IMR-90 (cell line): ENCODE measurements around the gene DGKD. TPM values are rescaled to one million over a fixed set of nuclear protein-coding genes. Genes with fewer than 3 reads are reported as not detected.

Experiments used
- ATAC-seq: fragments of 200-7000 bp; cut with Tn5 transposase; 2 replicates; pipeline ENCODE4 v1.9.1; 2020; ENCODE audit warnings: low read depth, mild to moderate bottlenecking, moderate library complexity
- BruUV-seq: library from RNA; stranded (reverse); fragments of 400-500 nt; replicated peaks from 2 replicates; lab custom pipeline; 2021; lab: Mats Ljungman, UMichigan
- CTCF ChIA-PET: fragments of 300-600 bp; formaldehyde crosslinking; extraction: SDS; loops from one replicate; lab custom pipeline; 2021; ENCODE audit warnings: antibody characterized with exemption; lab: Yijun Ruan, JAX
- POLR2A ChIA-PET: fragments of 300-600 bp; sonication (Branson Sonifier 250); formaldehyde crosslinking; loops from one replicate; lab custom pipeline; 2022; ENCODE audit warnings: antibody characterized with exemption; ENCODE audit not compliant: unreplicated experiment; lab: Charles Lee
- DNase-seq: peaks from one replicate; pipeline ENCODE4 v3.0.0; 2013
- H2AFZ ChIP-seq: replicated peaks from 2 replicates; pipeline ENCODE3; 2013; ENCODE audit warnings: low read length, mild to moderate bottlenecking; ENCODE audit not compliant: poor library complexity
- H2AK5ac ChIP-seq: 2 replicates; pipeline ENCODE4 v1.6.1; 2013; ENCODE audit warnings: low read depth, low read length, inconsistent platforms
- H2AK9ac ChIP-seq: replicated peaks from 2 replicates; pipeline ENCODE3; 2013; ENCODE audit warnings: mild to moderate bottlenecking, low read depth, low read length, moderate library complexity; ENCODE audit not compliant: poor library complexity
- H2BK120ac ChIP-seq: 2 replicates; pipeline ENCODE4 v1.6.1; 2013; ENCODE audit warnings: low read depth, low read length, inconsistent platforms
- H2BK15ac ChIP-seq: 3 replicates; pipeline ENCODE4 v1.6.1; 2013; ENCODE audit warnings: low read depth, low read length, inconsistent platforms
- H2BK20ac ChIP-seq: 2 replicates; pipeline ENCODE4 v1.6.1; 2013; ENCODE audit warnings: low read depth, mild to moderate bottlenecking, inconsistent platforms, low read length, moderate library complexity
- H2BK5ac ChIP-seq: 2 replicates; pipeline ENCODE4 v1.6.1; 2013; ENCODE audit warnings: mild to moderate bottlenecking, low read depth, low read length, inconsistent platforms; ENCODE audit not compliant: poor library complexity, severe bottlenecking
- H3K14ac ChIP-seq: replicated peaks from 2 replicates; pipeline ENCODE4 v1.6.1; 2013; ENCODE audit warnings: low read depth, low read length, inconsistent platforms
- H3K18ac ChIP-seq: 2 replicates; pipeline ENCODE4 v1.6.1; 2013; ENCODE audit warnings: low read depth, low read length, control low read depth
- H3K23ac ChIP-seq: 2 replicates; pipeline ENCODE4 v1.6.1; 2013; ENCODE audit warnings: low read depth, low read length, inconsistent platforms
- H3K27ac ChIP-seq: 2 replicates; pipeline ENCODE4 v1.5.1; 2013; ENCODE audit warnings: mild to moderate bottlenecking, control low read depth, low read length; ENCODE audit not compliant: insufficient read depth
- H3K27me3 ChIP-seq: 2 replicates; pipeline ENCODE4 v1.6.1; 2013; ENCODE audit warnings: low read length; ENCODE audit not compliant: control insufficient read depth, insufficient read depth
- H3K36me3 ChIP-seq: 2 replicates; pipeline ENCODE4 v1.6.1; 2013; ENCODE audit warnings: low read length, mixed read lengths; ENCODE audit not compliant: control insufficient read depth, insufficient read depth
- H3K4ac ChIP-seq: 2 replicates; pipeline ENCODE4 v1.6.1; 2013; ENCODE audit warnings: low read depth, low read length, inconsistent platforms
- H3K4me1 ChIP-seq: 2 replicates; pipeline ENCODE4 v1.6.1; 2013; ENCODE audit warnings: low read length, mixed read lengths; ENCODE audit not compliant: control insufficient read depth, insufficient read depth
- H3K4me2 ChIP-seq: 2 replicates; pipeline ENCODE4 v1.6.1; 2013; ENCODE audit warnings: low read depth, mild to moderate bottlenecking, control low read depth, low read length, moderate library complexity
- H3K4me3 ChIP-seq: 2 replicates; pipeline ENCODE4 v1.5.1; 2013; ENCODE audit warnings: low read depth, mild to moderate bottlenecking, control low read depth, low read length, moderate library complexity; ENCODE audit not compliant: insufficient read depth
- H3K56ac ChIP-seq: 2 replicates; pipeline ENCODE4 v1.6.1; 2013; ENCODE audit warnings: low read length, inconsistent platforms; ENCODE audit not compliant: insufficient read depth; ENCODE audit errors: extremely low read depth
- H3K79me1 ChIP-seq, 2 experiments: 2 replicates each; pipeline ENCODE4 v1.6.1; 2013; ENCODE audit warnings: low read length in 2 of 2, inconsistent platforms in 1 of 2, low read depth in 1 of 2
- H3K9ac ChIP-seq: 2 replicates; pipeline ENCODE4 v1.6.1; 2013; ENCODE audit warnings: low read depth, low read length, control low read depth
- H3K9me1 ChIP-seq: 2 replicates; pipeline ENCODE4 v1.6.1; 2013; ENCODE audit warnings: low read length, inconsistent platforms; ENCODE audit not compliant: insufficient read depth
- H3K9me3 ChIP-seq: 2 replicates; pipeline ENCODE4 v1.6.1; 2013; ENCODE audit warnings: low read length; ENCODE audit not compliant: control insufficient read depth, insufficient read depth
- H4K20me1 ChIP-seq: 2 replicates; pipeline ENCODE4 v1.6.1; 2013; ENCODE audit warnings: low read length, inconsistent platforms; ENCODE audit not compliant: insufficient read depth
- H4K5ac ChIP-seq: 2 replicates; pipeline ENCODE4 v1.6.1; 2013; ENCODE audit warnings: mild to moderate bottlenecking, low read depth, low read length, control low read depth
- H4K8ac ChIP-seq, 2 experiments: 2 replicates each; pipeline ENCODE4 v1.6.1; 2013; ENCODE audit warnings: low read depth in 2 of 2, low read length in 2 of 2, control low read depth in 1 of 2, inconsistent platforms in 1 of 2
- H4K91ac ChIP-seq: 2 replicates; pipeline ENCODE4 v1.6.1; 2013; ENCODE audit warnings: low read depth, low read length, inconsistent platforms; ENCODE audit not compliant: insufficient read depth
- BHLHE40 ChIP-seq: fragments of 150-350 bp; IDR thresholded peaks from 2 replicates; pipeline ENCODE4 v1.6.1; 2016; ENCODE audit warnings: mild to moderate bottlenecking, low read depth, low read length
- CEBPB ChIP-seq: IDR thresholded peaks from 2 replicates; pipeline ENCODE4 v1.6.1; 2012; ENCODE audit warnings: low read depth, low read length, improper control_type of control experiment
- ELK1 ChIP-seq: fragments of 150-350 bp; IDR thresholded peaks from 2 replicates; pipeline ENCODE4 v1.6.1; 2016; ENCODE audit warnings: low read depth, mild to moderate bottlenecking, low read length, moderate library complexity, borderline replicate concordance
- MAFK ChIP-seq: IDR thresholded peaks from 2 replicates; pipeline ENCODE4 v1.6.1; 2012; ENCODE audit warnings: low read depth, low read length, improper control_type of control experiment
- MAZ ChIP-seq: IDR thresholded peaks from 2 replicates; pipeline ENCODE4 v1.6.1; 2012; ENCODE audit warnings: low read depth, mild to moderate bottlenecking, low read length, improper control_type of control experiment, moderate library complexity, borderline replicate concordance
- MXI1 ChIP-seq: IDR thresholded peaks from 2 replicates; pipeline ENCODE4 v1.6.1; 2012; ENCODE audit warnings: low read depth, mild to moderate bottlenecking, low read length, moderate library complexity, borderline replicate concordance
- RCOR1 ChIP-seq: IDR thresholded peaks from 2 replicates; pipeline ENCODE4 v1.6.1; 2012; ENCODE audit warnings: mild to moderate bottlenecking, low read length, improper control_type of control experiment; ENCODE audit not compliant: insufficient replicate concordance
- SMC3 ChIP-seq: fragments of 150-350 bp; IDR thresholded peaks from 2 replicates; pipeline ENCODE4 v1.6.1; 2016; ENCODE audit warnings: low read depth, mild to moderate bottlenecking, antibody characterized with exemption, low read length, moderate library complexity
- WGBS, 2 experiments: methylation state at CpG; one replicate each; pipeline versions ENCODE4 v1.1.5 to v1.1.7; 2013; ENCODE audit warnings: missing lambda C conversion rate in 2 of 2; ENCODE audit not compliant: insufficient read length in 1 of 2; ENCODE audit errors: extremely low coverage in 2 of 2; 5-methylcytosine and 5-hydroxymethylcytosine counted together
- dilution Hi-C: fragments of 300-500 bp; cut with HindIII; formaldehyde crosslinking; loops from one replicate; pipeline ENCODE4 v1.14.3; 2018; ENCODE audit warnings: low sequenced_read_pairs; ENCODE audit not compliant: unreplicated experiment
- in situ Hi-C: fragments of 300-500 bp; cut with MboI; formaldehyde crosslinking; loops from 3 replicates; pipeline ENCODE4 v1.14.3; 2019; ENCODE audit warnings: low sequenced_read_pairs, inconsistent platforms, mixed read lengths
- intact Hi-C: fragments of 100-400 bp; cut with micrococcal nuclease; formaldehyde crosslinking; loops from 2 replicates; pipeline ENCODE4 v1.10.0; 2022
- polyA plus RNA-seq, 3 experiments: library from polyadenylated mRNA; depleted of rRNA; stranded (reverse); fragments of >200 nt; gene quantifications; 2 replicates each; pipeline ENCODE4 v1.2.3, GENCODE V29; 2012; ENCODE audit warnings: low replicate concordance in 1 of 3
- total RNA-seq: library from RNA; depleted of rRNA; stranded (reverse); fragments of >200 nt; gene quantifications from 2 replicates; pipeline ENCODE4 v1.2.3, GENCODE V29; 2012

The DGKD gene
- total and polyA plus RNA-seq, 2 of the 4 experiments (the other 2 are of a cell fraction): 6.5 to 10.1 TPM

- Histone ChIP-seq H4K91ac (no peak overlapping the region), H2AK9ac (no peak overlapping the region), H3K18ac (no peak overlapping the region), H3K9me3 (no peaks in the 10 kb centered on the region), H3K27ac (no peak overlapping the region), H3K23ac (no peak overlapping the region), H2AK5ac (no peak overlapping the region), H3K36me3 (no peaks in the 10 kb centered on the region), H3K4me2 (no peak overlapping the region), H3K4ac (no peak overlapping the region), H2BK120ac (no peak overlapping the region), H3K27me3 (peaks cover 10% of the 10 kb centered on the region), H3K14ac (no peak overlapping the region), H3K79me1 (no peaks in the 10 kb centered on the region), H3K9ac (no peak overlapping the region), H4K8ac (no peak overlapping the region), H3K56ac (no peak overlapping the region), H4K5ac (no peak overlapping the region), H4K20me1 (no peaks in the 10 kb centered on the region), H3K4me1 (no peaks in the 10 kb centered on the region), H2BK15ac (no peak overlapping the region), H2AFZ (no peak overlapping the region), H3K9me1 (no peaks in the 10 kb centered on the region), H2BK5ac (no peak overlapping the region), H2BK20ac (no peak overlapping the region), H3K4me3 (no peak overlapping the region)
- TF ChIP-seq MAZ (no peak), BHLHE40 (no peak), ELK1 (no peak), MXI1 (no peak), MAFK (no peak), CEBPB (no peak), RCOR1 (no peak), SMC3 (no peak)
- intact Hi-C loops (no loop called here), in situ Hi-C loops (no loop called here), dilution Hi-C loops (no loop called here)
- ATAC-seq (no peak), DNase-seq (no peak)
- ChIA-PET CTCF (no interaction called here), POLR2A (no interaction called here)
- 50% methylated on average over 2 of the region's 10 CpGs; no CpG with 5 or more reads in 1 of the 2 experiments for WGBS, 2 experiments
- BruUV-seq: no TSS peak
These were observed 28.5 kb upstream of the DGKD start for GRCh38 chr2:233325814-233326213.
